Cardiac ventricle fibroblast (primary cell): ENCODE measurements around the gene NUDT16. TPM values are rescaled to one million over a fixed set of nuclear protein-coding genes. Genes with fewer than 3 reads are reported as not detected.

Experiments
- total RNA-seq: library from RNA; depleted of rRNA; stranded (reverse); fragments of >200 nt; gene quantifications from 2 replicates; pipeline ENCODE4 v1.2.3, GENCODE V29; 2015

The NUDT16 gene
- 12.9 and 19.7 TPM in 2 replicates for total RNA-seq

GRCh38 chr3:131381445-131382291, at the start of gene NUDT16:
NUDT16 (plus strand) TSS chr3:131381774; CDS start chr3:131381805, 31 bp downstream.

Other genes with a start within 250 kb of the NUDT16 start
- 78.8 and 93.4 TPM in 2 replicates for gene MRPL3, start 121.2 kb downstream of the NUDT16 start, total RNA-seq